VCaP (cell line): ENCODE measurements around the gene CD101.

Experiments
- H3K27ac ChIP-seq: fragments of 450-650 bp; 2 replicates; pipeline ENCODE4 v1.5.1; 2017
- TF ChIP-seq, protein P1 (sequence below): fragments of 450-650 bp; conservative IDR thresholded peaks from 2 replicates; pipeline ENCODE4 v1.5.1; 2017; ENCODE audit warnings: mild to moderate bottlenecking, moderate library complexity

Gene CD101

DNA sequence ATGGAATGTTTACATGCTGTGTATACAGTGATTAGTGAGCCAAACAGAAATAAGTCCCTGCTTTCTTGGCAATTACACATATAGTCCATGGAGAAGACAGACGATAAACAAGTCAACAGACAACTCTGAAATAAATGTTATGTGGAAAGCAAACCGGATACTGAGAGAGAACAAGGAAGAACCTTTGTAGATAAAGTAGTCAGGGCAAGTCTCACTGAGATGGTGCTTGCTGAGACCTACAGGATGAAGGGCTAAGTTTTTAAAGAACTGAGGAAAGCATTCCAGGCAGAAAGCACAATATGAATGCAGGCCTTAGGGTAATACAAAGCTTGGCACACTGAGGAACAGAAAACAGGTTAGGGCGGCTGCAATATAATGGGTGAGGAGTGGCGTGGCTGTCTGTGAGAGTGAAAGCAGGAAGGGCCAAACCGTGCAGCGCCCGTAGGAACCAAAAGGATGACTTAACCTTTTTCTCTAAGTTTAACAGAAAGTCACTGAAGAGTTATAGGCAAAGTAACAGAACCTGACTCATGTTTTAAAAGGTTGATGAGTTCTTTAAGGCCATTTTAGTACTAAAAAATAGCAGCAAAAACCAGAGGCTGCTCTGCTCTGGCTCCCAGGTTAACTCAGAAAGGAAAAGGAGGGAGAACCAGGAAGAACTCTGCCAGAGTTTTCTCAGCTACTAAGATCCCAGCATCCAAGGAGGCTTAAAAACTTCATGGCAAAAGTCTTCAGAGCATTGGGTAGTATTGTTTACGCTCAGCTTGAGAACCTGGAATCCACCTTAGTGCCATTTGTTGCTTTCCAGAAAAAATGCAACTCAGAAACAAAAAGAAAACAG lies 49.9 kb downstream of the CD101 start:
- H3K27ac ChIP-seq = peak overlapping the region; percentile 80
- TF ChIP-seq, protein P1, sequence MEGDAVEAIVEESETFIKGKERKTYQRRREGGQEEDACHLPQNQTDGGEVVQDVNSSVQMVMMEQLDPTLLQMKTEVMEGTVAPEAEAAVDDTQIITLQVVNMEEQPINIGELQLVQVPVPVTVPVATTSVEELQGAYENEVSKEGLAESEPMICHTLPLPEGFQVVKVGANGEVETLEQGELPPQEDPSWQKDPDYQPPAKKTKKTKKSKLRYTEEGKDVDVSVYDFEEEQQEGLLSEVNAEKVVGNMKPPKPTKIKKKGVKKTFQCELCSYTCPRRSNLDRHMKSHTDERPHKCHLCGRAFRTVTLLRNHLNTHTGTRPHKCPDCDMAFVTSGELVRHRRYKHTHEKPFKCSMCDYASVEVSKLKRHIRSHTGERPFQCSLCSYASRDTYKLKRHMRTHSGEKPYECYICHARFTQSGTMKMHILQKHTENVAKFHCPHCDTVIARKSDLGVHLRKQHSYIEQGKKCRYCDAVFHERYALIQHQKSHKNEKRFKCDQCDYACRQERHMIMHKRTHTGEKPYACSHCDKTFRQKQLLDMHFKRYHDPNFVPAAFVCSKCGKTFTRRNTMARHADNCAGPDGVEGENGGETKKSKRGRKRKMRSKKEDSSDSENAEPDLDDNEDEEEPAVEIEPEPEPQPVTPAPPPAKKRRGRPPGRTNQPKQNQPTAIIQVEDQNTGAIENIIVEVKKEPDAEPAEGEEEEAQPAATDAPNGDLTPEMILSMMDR = no peak

GRCh38 chr1:117054068-117054467 lies 52.5 kb downstream of the CD101 start:
- TF ChIP-seq, protein P1 = no peak
- H3K27ac ChIP-seq = no peak overlapping the region

GRCh38 chr1:117058810-117059209 lies 57.2 kb downstream of the CD101 start:
- H3K27ac ChIP-seq = peak overlapping the region; percentile 79
- TF ChIP-seq, protein P1 = no peak

DNA sequence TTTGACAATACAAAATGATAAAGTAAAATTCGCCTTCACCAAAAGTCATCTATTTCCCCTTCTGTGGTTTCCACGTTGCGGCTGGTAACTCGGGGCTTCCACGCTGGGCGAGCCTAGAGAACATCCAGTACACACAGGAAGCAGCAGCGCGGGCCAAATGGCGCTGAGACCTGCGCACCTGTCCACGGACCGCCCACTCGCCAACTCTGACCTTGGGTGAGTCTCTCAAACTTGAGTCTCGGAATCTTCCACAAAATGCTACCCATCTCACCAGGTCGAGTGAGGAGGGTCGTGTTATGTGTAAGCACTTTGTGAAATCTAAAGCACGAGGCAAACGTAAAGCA lies 57.7 kb downstream of the CD101 start:
- TF ChIP-seq, protein P1 = no peak
- H3K27ac ChIP-seq = peak overlapping the region; percentile 79

- TF ChIP-seq, protein P1 = no peak
- H3K27ac ChIP-seq = peak within 1 kb of the TSS; percentile 79
These were observed 58.3 kb downstream of the CD101 start, which contains the start of gene TTF2 for GRCh38 chr1:117059678-117060440. TTF2 (plus strand) TSS chr1:117060326; CDS start chr1:117060347, 21 bp downstream.

- TF ChIP-seq, protein P1 = no peak
- H3K27ac ChIP-seq = peak overlapping the region; percentile 79
These were observed 59.1 kb downstream of the CD101 start for GRCh38 chr1:117060441-117061317.

DNA sequence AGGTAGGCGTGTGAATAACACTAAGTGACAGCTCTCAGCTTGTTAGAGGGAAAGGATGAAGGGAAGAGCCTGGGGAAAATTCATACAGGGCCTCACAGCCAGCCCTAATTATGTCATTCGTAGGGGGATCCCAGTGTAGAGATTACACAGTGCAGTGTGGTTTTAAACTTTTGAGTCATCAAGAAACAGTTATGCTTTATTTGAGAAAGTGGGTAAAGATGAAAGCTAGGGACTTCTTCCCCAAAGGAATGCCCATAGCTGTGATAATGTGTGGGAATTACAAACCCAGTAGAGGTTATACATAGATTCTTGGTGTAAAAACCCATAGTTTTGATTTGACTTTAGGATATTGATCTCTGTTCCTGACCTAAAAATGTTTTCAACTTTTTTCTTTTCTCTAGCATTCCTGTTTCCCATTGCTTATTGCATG lies 60.4 kb downstream of the CD101 start:
- TF ChIP-seq, protein P1 = no peak
- H3K27ac ChIP-seq = no peak overlapping the region
